GM19099 (cell line): ENCODE results near the gene PDS5B.

ENCODE experiments used
- POLR2A ChIP-seq: IDR thresholded peaks from 3 replicates; pipeline ENCODE4 v1.6.1; 2011; ENCODE audit warnings: low read depth; ENCODE audit not compliant: insufficient read length; ENCODE audit errors: extremely low read depth

The PDS5B gene

DNA sequence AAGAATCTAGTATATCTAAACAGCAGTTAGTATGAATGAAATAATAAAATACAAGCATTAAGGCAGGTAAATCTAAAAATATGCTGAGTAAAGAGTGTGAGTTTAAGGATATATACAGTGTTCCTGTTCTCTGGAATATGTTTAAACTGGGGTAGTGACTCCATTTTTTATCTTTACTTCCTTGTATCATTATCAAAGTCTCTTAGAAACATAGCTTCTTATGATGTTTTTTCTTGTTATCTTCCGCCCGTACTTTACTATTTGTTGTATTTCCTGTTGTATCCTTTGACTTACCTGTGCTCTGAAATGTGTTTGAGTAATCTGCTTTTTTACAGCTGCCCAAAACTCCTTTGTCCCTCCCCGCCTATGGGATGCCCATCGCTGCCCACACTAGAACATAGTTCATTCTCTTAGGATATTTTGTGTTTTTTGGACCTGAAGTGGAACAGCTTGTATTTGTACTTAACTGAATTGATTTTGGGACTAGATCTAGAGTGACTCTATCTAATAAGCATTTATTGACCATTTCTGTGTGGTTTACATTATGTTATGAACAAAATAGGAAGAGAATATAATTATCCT, 80.8 kb downstream of the PDS5B start:
- TF ChIP-seq POLR2A = no peak

DNA sequence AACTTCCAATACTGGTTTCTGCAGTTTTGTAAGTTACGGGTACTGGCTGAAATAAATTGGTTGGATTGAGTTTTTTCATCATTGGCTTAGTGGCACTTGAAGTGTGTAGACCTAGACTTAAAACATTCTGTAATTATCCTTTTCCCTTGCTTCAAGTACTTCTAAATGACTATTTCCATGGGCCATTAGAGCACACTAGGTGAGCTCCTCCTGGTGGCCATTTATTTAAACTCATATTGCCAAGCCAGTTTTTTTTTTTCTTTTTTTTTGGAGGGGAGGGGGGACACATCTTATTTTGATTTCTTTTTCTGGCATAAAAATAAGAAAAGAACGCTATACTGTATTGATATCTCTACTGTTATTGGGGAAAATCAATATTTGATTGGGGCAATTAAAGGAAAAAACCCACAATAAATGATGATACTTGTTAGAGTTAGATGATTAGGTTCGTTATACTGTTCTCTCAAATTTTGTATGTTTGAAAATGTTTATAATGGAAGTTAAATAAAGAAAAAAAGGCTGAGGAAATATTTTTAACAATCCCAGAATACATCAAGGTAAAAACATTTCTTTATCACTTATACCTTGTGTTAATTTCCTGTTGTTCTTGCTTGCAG, 82.9 kb downstream of the PDS5B start:
- TF ChIP-seq POLR2A = no peak

DNA sequence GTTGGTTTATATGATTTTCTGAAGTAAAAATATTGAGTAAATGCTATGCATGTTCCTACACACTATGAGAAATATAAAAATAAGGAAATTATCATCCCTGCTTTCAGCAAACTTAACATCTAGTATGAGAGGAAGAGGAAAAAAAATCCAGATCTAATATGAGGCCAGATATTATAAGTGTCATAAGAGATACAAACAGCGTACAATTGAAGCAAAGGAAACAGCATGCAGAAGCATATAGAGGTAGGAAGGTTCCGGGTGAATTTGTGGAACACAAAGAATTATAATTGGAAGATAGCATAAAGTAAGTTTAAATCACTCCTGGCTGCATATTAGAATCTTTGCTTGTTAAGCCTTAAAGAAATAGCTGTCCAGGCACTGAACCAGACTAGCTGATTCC, 88.3 kb downstream of the PDS5B start:
- no peak for TF ChIP-seq POLR2A

DNA sequence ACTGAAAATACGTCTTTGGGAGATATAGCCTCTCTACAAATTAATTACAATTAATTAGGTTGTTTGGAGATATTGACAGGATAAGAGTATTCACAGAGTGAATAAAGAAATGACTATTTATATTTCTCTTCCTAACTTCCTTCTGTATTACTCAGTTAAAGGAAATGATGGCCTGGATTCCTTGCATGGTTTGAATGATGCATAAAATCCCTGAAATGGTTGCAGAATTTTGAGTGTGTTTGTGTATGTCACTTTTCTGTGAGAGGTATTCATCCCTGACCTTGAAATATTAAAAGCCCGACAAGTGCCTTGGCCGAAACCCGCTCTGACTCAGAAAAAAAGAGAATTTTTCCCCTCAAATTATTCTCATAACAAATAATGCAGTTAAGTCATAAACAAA, 90.0 kb downstream of the PDS5B start:
- TF ChIP-seq POLR2A = no peak

DNA sequence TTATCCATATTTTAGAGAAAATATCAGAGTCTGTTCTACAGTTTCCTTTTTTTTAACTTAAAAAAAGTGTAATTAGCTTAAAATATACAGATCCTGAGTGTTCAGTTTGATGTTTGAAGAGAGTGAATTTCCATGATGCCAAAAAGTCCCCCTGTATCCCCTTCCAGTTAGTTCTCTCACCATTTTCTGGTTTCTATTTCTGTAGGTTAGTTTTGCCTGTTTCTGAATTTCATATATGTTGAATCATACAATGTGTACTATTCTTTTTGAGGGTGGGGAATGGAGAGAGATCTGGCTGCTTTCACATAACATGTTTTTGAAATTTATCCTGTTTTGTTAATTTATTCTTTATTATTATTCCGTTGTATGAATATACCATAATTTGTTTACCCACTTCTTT, 95.9 kb downstream of the PDS5B start:
- TF ChIP-seq POLR2A = no peak

DNA sequence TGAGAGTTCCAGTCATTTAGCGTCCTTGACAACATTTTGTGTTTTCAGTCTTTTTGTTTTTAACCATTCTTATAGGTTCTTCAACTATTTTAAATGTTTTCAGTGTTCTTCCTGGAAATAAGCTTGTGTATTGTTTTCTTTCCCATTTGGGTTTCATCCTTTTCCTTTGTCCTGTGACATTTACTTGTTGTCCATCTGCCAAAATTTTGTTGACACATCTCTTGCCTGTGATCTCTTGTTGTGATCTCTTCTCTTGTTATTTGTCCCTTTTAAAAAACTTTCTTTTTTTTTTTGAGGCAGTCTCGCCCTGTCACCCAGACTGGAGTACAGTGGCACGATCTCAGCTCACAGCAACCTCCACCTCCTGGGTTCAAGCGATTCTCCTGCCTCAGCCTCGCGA, 96.5 kb downstream of the PDS5B start:
- TF ChIP-seq POLR2A = no peak

DNA sequence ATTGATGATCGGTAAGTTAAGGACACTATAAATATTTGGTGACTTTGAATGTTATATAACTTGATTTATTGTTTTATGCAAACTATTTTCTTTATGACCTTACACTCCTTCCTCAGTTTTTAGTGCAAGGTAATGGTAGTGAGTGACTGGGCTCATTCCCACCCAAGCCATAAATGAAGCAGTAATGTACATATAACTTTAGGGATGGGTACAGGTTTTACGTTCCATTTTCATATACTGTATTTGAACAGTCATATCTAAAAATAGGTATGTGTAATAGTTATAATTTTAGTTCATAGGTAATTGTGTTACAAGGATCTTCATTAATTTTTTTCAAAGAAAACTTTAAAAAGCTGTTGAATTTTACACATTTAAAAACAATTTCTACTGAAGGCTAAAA, 101.0 kb downstream of the PDS5B start:
- no peak for TF ChIP-seq POLR2A

DNA sequence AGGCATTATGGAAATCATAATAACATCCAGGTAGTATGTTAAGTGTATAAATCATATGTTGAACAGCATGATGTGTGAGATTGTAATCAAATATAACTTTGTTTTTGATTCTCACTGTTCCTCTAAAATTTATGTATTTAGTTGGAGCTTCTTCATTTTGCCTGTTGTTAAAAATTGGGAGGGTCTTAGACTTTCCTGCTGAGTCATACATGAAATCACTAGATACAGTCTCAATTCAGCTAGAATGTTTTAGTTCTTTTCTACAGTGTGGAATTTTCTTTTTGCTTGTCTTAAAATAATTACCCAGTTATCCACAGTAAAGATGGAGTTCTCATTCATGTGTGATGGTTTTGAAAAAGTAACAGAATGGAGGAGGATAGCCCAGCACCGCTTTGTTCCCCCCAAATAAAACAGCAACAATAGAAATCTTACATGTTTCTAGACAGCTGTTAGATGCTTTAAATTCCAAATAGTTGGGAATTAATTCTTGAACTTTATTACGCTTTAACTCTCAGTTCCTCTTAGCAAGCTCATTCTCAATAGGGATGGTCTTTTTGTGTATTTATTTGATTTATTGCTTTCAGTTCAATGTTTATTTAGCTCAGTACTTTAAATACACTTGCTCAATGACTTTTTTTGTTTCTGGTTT, 109.5 kb downstream of the PDS5B start:
- no peak for TF ChIP-seq POLR2A

DNA sequence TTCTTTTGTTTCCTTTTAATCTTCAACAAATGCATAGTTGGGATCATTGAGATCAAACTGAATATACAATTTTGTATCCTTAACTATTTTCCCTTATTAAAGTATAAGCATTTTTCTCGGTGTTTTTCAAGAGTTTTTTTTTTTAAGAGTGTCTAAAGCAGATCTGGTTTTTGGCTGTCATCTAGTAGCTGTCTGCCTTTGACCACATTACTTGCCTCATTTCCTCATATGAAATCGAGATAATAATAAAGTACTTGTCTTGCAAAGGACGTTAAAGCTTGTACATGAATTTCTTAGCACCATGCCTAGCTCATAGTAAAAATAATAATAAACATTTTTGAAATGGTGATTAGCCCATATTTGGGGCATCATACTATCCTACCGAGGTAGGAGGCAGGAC, 121.2 kb downstream of the PDS5B start:
- no peak for TF ChIP-seq POLR2A

DNA sequence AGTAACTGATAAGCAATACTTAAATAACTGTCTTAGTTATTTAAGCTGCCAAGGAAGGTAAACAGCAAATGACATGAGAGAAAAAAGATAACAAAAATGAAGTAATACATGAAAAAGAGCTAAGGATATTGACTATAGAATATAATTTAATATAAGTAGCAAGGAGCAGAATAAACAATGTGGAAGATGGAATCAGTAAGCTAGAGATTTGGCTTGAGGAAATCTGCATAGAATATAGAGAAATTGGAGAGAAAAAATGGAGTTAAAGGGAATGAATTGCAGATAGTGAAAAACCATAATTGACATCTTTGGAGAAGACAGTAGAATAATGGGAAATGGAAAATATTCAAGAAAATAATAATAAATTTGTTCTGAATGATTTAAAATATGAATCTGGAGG, 127.1 kb downstream of the PDS5B start:
- no peak for TF ChIP-seq POLR2A

DNA sequence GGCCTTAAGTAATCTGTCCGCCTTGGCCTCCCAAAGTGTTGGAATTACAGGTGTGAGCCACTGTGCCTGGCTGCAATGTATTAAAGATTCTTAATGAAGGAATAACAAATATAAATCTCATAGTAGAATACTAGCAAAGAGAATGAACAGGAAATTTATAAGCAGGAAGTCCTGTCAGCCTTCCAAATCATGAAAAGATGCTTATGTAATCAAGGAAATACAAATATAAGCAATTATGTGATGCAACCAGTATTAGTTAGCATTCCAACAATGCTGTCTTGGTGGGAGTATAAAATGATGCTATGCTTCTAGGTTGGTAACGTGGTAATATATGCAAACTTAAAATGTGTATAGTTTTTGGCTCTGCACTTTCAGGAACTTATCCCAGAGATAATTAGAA, 133.8 kb downstream of the PDS5B start:
- TF ChIP-seq POLR2A = no peak

DNA sequence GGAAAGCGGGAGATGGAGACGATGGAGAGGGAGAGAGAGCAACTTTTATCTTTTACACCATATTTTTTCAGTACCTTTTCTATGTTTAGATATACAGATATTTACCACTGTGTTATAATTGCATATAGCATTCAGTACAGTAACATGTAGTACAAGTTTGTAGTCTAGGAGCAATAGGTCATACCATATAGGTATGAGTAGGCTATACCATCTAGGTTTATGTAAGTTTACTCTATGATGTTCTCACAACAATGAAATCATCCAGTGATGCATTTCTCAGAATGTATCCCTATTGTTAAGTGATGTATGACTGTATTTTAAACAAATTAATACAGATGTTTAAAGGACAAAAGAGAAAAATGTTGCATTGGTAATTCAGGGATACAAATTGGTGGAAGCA, 136.1 kb downstream of the PDS5B start:
- no peak for TF ChIP-seq POLR2A

DNA sequence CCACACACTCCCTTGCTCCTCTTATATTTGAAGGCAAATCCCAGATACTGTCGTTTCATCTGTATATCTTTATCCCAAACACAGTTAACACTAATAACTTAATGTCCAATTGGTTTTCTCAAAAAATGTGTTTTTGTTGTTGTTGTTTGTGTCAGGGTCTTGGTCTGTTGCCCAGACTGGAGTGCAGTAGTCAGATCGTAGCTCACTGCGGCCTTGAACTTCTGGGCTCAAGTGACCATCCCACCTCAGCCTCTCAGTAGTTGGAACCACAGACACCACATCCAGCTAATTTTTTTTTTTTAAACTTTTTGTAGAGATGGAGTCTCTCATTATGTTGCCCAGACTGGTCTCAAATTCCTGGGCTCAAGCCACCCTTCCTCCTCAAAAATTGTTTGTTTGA, 137.7 kb downstream of the PDS5B start:
- no peak for TF ChIP-seq POLR2A

DNA sequence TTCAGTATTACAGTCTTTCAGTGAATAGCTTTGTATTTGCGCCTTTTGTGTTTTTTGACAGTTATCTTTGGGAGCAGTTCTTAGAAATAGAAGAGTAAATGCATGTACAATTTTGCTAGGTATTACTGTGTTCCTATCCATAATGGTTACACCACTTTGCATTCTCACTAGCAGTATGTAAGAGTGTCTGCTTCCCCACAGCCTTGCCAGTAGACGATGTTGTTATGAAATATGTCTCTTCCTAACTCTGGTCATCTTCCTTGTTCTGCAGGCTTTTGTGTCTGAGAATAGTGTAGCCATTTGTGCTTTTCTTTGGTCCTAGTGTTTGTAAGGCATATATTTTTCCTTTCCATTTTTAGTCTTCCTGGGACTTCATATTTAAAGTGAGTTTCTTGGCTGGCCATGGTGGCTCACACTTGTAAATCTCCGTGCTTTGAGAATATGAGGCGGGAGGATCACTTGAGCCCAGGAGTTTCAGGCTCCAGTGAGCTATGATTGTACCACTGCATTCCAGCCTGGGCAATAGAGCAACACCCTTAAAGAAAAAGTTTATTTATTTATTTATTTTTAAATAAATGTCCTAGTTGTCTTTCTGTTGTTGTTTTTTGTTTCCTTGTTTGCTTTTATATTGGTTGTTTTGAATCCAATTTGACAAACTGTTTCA, 140.3 kb downstream of the PDS5B start:
- no peak for TF ChIP-seq POLR2A

DNA sequence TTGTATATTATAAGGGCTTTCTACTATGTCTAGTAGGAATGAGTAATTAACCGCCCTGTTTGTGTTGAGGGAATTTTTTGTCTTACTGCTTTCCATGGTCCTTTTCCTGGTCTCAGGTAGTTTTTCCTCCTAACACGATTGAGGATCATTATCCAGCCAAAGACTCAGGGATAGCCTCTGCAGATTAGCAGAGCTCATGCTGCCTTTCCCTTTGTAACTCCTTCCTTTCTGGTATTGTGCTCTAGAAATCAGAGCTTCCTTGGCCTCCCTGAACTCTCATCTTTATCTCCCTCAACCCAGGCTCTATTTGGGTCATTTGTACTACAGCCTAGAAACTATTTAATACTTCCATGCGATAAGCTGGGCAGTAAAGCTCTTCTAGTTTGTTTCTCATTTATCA, 142.1 kb downstream of the PDS5B start:
- no peak for TF ChIP-seq POLR2A

DNA sequence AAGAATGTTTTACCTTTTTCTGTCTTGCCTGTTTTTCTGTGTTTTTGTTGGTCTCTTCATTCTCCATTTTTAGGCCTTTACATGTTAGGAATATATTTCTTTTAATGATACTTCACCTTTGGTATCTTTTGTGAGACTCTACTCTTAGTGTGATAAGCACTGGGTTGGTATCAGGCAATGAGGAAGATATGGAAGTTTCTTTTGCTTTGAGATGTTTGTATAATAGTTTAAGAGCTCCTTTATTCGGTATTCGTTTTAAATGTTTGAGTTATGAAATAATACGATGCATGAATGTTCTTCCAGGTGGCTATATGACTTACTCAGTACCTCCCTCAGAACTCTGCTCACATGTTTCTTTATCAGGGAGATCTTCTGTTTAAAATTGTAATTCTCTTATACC, 144.8 kb downstream of the PDS5B start:
- no peak for TF ChIP-seq POLR2A
